GM12874 (cell line): ENCODE results near the gene ST8SIA6.

Experiments
- TF ChIP-seq, protein P1 (sequence below): IDR thresholded peaks from 2 replicates; pipeline ENCODE4 v1.5.1; 2011; ENCODE audit warnings: low read depth, mild to moderate bottlenecking, control low read depth, low read length, moderate library complexity; ENCODE audit not compliant: insufficient read depth

ST8SIA6 gene

DNA sequence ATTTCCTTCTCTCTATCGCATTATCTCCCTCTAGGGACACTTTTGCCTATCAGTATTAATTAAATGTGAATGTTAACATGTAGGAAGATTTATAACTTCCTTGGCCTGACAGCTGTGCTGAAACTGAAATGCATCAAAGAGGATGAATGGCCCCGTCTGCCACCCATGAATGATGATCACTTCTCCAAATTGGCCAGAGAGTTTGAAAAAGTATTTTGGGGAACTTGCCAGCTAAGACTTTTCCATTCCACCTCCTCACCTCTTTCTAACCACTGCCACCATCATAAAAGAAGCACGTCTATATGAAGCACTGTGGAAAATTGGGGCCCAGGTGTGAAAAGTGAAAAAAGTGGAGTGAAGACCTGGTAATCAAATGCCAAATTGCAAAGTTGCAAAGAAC lies 25.4 kb upstream of the ST8SIA6 start:
- TF ChIP-seq, protein P1, sequence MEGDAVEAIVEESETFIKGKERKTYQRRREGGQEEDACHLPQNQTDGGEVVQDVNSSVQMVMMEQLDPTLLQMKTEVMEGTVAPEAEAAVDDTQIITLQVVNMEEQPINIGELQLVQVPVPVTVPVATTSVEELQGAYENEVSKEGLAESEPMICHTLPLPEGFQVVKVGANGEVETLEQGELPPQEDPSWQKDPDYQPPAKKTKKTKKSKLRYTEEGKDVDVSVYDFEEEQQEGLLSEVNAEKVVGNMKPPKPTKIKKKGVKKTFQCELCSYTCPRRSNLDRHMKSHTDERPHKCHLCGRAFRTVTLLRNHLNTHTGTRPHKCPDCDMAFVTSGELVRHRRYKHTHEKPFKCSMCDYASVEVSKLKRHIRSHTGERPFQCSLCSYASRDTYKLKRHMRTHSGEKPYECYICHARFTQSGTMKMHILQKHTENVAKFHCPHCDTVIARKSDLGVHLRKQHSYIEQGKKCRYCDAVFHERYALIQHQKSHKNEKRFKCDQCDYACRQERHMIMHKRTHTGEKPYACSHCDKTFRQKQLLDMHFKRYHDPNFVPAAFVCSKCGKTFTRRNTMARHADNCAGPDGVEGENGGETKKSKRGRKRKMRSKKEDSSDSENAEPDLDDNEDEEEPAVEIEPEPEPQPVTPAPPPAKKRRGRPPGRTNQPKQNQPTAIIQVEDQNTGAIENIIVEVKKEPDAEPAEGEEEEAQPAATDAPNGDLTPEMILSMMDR: no peak

DNA sequence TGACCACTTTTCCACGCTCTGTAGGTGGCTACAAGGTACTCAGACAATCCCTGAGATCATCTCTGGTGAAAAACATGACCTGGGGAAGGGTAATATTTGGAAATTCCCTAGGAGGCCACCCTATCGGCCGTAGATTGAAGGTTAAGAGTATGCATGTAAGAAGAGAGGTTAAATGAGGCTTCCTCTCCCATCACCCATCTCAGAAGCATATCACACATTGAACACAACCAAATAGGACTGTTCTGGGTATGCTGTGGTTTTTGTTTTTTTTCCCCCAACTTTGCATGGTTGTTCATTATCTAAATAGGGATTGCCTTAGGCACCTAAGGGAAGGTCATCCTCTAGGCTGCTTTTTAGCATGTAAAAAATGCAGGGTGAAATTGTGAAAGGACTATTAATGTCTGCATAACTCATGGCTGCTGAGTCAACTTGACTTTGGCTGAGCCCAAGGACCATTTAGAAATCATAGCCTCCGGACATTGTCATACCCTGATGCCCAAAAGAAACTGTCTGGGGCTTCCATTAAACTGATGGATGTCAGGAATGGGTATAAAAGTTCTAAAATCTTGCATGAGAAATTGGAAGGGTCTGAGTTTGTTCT lies 24.7 kb upstream of the ST8SIA6 start:
- TF ChIP-seq, protein P1: no peak

DNA sequence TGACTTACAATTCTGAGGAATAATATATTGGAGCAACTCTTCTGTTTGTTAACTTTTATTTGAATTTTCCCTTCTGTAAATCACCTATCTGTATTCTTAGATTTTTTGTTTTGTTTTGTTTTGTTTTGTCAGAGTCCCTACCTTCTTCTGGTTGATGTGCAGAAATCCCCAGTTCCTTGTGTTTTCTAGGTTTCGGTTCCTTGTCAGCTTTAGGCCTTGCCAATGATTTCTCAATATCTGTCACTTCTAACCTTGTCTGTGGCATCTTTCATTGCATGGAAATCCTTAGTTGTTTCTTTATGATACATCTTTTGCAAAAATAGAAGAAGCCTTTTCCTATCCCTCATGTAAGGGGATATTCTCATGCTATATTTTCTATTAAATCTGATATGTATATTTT lies 21.7 kb upstream of the ST8SIA6 start:
- TF ChIP-seq, protein P1: no peak

DNA sequence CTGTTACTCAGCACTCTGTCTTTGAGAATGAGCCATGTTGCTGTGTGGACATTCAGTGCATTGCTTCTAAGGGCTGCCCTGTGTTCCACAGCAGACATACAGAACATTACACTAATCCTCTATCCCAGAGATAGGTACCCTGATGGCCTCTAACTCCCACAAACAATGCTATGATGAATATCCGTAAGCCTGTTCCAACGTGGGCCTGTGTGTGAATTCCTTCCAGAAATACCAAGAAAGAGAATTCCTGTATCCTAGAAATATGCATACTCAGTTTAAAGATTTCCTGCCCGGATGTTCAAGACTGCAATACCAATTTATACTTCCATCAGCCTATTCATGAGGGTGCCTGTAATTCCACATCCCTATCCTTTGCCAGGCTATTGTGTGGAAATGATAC lies 21.3 kb upstream of the ST8SIA6 start:
- TF ChIP-seq, protein P1: no peak

DNA sequence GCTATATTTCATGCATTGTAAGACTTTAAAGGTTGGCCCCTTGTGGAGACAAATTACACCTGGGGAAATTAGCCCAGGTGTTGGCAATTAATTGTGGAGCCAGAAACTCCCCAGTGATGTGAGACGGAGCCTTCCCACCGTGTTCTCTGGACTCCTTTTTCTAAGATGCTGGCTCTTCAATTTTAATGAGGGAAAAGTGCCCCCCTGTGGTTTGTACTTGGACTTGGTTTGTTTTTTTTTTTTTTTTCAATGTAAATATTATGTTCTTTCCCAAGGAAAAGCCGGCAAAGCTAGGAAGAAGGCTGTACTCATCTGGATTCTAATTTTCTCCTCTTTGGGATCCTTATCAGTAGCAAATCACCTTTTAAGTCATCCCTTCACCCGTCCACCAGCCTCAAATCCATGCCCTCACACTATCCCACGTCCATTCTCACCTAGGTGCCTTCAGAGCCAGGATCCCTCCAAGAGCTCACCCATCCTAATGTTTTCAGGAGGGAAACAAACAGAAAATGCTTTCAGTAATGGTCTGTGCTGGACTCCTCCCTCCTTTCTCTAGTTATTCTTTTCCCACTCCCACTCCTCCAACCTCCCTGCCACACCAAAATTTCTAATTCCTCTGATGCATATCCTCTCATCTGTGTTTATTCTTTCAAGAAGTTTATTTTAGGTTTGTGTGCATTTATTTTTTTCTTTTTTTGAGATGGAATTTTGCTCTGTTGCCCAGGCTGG lies 20.4 kb upstream of the ST8SIA6 start:
- TF ChIP-seq, protein P1: no peak

DNA sequence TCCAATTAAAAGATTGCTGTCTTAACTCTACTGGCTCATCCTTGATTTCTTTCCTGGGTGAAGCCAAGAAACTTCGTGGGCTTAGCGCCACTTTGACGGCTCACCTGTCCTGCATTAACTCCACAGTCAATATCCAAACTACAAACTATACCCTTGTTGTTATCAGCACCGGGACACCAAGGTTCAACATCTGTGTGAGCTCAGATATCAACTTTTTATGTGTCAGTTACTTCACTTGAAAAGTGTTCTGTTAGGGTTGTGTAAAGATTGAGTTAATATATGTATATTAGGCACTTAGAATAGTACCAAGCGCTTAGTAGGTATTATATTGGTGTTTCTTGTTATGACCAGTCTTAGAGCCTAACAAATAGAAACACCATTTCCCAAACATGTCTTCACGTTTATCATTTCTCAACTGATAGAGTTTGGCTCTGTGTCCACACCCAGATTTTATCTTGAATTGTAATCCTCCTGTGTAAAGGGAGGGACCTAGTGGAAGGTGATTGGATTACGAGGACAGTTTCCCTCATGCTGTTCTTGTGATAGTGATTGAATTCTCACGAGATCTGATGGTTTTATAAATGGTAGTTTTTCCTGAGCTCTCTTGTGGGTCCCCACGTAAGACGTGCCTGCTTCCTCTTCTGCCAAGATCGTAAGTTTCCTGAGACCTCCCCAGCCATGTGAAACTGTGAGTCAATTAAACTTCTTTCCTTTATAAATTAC lies 19.0 kb upstream of the ST8SIA6 start:
- TF ChIP-seq, protein P1: no peak

DNA sequence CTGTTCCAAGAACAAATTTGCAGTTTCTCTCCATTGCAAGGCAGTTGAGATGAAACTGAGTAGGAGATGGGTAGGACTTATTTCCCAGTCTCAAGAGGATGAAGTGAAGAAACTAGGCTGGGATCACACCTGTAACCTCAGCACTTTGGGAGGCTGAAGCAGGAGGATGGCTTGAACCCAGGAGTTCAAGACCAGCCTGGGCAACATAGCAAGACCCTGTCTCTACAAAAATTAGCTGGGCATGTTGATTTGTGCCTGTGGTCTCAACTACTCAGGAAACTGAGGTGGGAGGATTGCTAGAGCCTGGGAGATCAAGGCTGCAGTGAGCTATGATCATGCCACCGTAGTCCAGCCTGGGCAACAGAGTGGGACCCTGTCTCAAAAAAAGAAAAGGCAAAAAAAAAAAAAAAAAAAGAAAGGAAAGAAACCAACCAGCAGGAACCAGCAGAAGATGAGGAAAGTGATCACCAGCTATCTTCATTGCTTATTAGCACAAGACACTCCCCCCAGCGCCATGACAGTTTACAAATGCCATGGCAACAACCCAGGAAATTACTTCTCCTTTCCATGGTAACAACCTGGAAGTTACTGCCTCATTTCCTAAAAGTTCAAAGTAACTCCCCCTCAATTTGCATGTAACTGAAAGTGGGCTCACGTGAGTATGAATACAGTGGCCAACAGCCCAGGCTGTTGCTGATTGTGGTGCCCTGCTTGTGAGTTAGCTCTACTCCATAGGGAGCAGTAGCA lies 18.3 kb upstream of the ST8SIA6 start:
- TF ChIP-seq, protein P1: no peak
